ENCODE results near the gene SORD. TPM values are rescaled to one million over a fixed set of nuclear protein-coding genes. Genes with fewer than 3 reads are reported as not detected.
"Not testable (repeated sequence)": the region's sequence is repeated elsewhere in the genome, so short reads cannot be mapped to it uniquely, and the experiment has no call there.

Gene SORD
- total RNA-seq (2014; rRNA removed; shearing (Covaris generic)): 65.1 and 65.5 TPM in 2 replicates
- 75.0 and 95.0 TPM in 2 replicates for polyA plus RNA-seq (2014; cell fraction: nucleus; rRNA removed)

GRCh38 chr15:45022871-45023658 lies at the start of gene SORD:
Gene SORD, plus strand, starts transcription at chr15:45023195. Its CDS starts 89 bp downstream, at chr15:45023284.
- peak; percentile 87 for DNase-seq (ENCODE audit: extremely low read depth, low read depth)

GRCh38 chr15:44976183-44976582 lies 46.8 kb upstream of the SORD start:
- DNase-seq (ENCODE audit: extremely low read depth, low read depth): not testable (repeated sequence)

DNA sequence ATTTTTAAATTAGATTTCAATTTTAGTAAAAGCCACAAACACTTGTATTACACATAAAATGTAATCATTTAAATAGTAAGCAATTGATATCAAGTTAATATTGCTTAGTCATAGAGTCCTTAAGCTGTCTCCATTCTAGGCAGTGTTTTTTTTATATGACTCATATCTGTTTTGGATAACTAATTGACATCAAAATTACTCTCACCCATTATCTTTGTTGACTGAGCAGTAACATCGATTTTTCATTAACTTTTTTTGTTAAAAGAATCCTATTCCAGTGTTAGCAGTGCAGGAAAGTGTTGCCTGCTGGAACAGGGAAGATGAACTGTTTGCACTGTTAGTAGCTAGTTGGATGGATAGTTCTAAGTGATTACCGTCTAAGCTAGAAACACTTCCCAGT lies 45.2 kb upstream of the SORD start:
- DNase-seq (ENCODE audit: extremely low read depth, low read depth): not testable (repeated sequence)

DNA sequence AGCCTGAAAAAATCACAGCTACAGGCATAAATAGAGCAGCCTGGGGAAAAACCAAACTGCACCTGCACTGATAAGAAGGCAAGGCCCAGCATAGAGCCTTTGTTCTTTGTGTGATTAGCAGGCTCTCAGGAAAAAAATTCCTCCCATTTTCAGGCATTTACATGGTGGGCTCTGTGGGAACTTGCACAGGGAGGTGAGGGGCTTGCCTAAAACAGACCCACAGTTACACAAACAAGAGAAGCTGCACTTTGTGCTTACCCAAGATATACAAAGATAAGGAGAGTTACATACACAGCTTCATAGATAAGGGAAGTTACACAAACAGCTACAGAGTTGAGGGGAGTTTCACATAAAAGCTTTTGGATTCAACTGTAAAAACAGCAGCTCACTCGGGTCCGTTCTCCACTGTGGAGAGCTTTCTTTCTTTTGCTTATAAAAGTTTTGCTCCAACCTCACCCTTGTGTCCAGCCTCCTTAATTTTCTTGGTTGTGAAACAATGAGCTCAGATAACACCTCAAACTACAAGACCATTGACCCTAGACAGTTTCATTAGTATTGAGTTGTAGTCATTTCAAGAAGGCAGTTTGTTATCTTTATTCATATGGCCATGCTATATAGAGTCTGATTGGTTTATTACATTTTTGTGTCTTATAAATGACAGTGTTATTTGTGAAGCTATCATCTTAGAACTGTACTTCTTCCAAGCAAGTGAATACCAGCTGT lies 43.2 kb upstream of the SORD start:
- not testable (repeated sequence) for DNase-seq (ENCODE audit: extremely low read depth, low read depth)

DNA sequence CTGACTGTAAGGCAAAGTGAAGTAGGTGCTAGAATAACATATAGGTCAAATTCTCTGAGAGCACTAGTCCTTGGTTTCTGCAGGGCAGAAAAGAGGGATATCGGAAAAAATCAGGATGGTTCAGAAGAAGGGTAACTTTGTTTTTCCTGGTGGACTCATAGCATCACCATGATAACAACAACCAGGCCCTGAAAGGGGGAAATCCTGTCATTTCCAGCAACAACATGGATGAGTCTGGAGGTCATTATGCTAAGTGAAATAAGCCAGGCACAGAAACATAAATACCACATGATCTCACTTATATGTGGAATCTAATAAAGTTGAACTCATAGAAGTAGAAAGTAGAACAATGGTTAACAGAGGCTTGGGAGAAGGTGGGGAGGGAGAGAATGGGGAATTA lies 38.9 kb upstream of the SORD start:
- DNase-seq (ENCODE audit: extremely low read depth, low read depth): not testable (repeated sequence)

- not testable (repeated sequence) for DNase-seq (ENCODE audit: extremely low read depth, low read depth)
Measured at GRCh38 chr15:44986346-44987055, 36.5 kb upstream of the SORD start.

DNA sequence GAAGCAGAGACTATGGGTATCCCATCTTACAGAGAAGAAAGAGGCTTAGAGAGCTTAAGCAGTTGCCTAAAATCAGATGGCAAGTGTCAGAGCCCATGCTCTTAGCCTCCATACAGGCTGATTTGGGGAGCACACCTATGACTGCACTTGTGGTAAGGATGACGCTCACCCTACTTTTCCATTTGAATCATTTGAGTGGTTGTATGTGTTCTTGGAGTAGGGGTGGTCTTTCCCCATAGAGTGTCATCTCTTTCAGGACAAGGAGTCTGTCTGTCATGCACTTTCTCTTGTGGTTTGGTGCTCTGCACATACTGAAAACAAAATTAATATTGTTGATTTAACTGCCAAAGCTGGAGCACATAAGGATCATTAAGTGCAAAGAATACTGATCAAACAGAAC lies 35.3 kb upstream of the SORD start:
- not testable (repeated sequence) for DNase-seq (ENCODE audit: extremely low read depth, low read depth)

DNA sequence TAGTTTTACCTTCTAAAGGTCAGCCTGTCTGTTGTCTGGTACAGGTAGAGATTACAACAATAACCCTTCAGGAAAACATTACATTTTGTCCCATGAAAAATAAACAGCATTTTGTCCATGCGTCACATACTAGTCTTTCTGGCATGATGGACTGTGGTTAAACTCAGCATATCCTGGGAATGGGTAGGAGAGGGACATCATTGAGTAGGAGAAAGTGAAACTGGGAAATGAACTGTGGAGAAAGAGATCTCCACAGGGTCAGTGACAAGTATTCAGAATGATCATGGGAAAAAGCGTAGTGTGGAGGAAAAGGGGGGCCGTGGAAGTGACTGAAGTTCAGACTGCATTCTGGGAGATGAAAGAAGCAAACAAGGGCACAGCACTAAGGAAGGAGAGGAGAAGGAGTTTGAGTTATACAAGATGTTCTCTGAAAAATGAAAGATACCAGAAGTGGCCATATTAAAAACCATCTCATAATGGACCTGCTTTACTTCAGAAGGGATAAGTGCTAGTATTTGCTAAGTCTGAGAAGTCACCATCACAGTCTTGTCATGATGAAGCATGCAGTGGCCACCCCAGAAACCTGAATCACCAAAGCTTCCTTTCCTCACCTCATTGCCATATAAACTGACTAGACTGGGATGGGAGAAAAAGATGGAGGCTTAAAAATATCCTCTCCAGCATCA lies 34.7 kb upstream of the SORD start:
- not testable (repeated sequence) for DNase-seq (ENCODE audit: extremely low read depth, low read depth)

GRCh38 chr15:44988870-44989219 lies 34.1 kb upstream of the SORD start:
- DNase-seq (ENCODE audit: extremely low read depth, low read depth): not testable (repeated sequence)

DNA sequence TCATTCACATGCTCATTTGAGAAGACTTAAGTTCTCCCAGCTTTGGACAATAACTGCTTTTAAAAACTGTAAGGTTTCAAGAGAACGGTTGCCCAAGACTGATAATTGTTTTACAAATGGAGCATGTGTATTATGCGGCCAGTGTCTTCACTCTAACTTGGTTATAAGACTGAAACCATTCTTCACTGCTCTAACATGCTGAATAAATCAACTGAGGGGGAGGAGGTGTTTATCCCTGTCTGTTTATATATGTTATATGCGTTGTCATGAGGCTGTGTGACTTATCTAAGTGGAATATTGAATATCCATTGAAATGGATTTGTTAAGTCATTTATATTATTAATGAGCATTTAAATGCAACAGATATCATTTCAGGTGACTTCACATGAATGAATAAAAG lies 25.4 kb upstream of the SORD start:
- DNase-seq (ENCODE audit: extremely low read depth, low read depth): not testable (repeated sequence)

DNA sequence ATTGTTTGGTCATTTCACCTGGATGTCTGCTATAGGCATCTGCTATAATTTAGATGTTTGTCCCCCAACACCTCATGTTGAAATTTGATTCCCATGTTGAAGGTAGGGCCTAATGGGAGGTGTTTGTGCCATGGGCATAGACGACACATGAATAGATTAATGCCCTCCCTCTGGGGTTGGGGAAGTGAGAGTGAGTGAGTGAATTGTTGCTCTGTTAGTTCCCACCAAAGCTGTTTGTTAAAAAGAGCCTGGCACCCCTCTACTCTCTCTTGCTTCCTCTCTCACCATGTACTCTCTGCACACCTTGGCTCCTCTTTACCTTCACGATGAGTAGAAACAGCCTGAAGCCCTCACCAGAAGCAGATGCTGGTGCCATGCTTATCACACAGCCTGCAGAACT lies 23.9 kb upstream of the SORD start:
- DNase-seq (ENCODE audit: extremely low read depth, low read depth): no peak

DNA sequence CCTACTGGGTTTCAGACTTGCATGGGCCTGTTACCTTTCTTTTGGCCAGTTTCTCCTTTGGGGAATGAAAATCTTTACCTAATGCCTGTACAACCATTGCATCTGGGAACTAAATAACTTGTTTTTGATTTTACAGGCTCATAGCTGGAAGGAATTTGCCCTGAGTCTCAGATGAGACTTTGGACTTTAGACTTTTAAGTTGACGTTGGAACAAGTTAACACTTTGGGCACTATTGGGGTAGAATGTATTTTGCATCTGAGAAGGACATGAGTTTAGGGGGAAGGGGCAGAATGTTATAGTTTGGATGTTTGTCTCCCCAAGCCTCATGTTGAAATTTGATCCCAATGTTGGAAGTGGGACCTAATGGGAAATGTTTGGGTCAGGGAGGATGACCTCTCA lies 21.8 kb upstream of the SORD start:
- not testable (repeated sequence) for DNase-seq (ENCODE audit: extremely low read depth, low read depth)

DNA sequence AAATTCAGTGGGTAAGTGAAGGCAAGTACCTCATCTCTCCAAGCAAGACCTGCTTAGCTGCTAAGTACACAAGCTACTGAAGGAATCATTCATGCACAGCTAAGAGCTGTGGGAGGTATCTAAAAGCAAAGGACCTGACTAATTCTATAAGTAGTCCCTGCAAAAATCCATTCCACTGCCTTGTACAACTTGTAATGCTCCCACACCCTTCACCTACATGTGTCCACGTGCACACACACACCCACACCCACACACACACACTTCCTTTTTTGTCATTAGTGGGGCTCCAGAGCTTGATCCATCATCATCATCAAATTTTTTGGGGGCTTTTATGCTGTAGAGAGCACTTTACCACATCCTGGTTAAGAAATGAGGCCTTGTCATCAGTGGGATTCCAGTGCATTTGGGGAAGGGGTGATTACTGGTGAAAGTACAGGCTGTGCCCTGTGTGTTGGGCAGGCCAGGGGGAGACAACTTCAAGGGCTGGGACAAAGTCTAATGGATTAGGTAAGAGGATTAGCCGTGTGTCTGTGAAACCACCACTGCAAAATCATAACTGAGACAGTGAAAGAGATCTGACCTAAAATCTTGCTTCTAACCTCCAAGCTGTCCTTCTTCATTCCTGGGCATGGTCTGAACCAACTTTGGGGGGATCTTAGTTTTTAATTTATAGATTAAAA lies 19.1 kb upstream of the SORD start:
- DNase-seq (ENCODE audit: extremely low read depth, low read depth): not testable (repeated sequence)

GRCh38 chr15:45004590-45005175 lies 18.3 kb upstream of the SORD start:
- DNase-seq (ENCODE audit: extremely low read depth, low read depth): not testable (repeated sequence)

GRCh38 chr15:45009046-45009445 lies 13.9 kb upstream of the SORD start:
- no peak for DNase-seq (ENCODE audit: extremely low read depth, low read depth)

- DNase-seq (ENCODE audit: extremely low read depth, low read depth): not testable (repeated sequence)
Measured at GRCh38 chr15:45015114-45015513, 7.9 kb upstream of the SORD start.

- DNase-seq (ENCODE audit: extremely low read depth, low read depth): not testable (repeated sequence)
Measured at GRCh38 chr15:45020222-45020900, 2.6 kb upstream of the SORD start.

- not testable (repeated sequence) for DNase-seq (ENCODE audit: extremely low read depth, low read depth)
Measured at GRCh38 chr15:45020901-45021259, 2.1 kb upstream of the SORD start.

GRCh38 chr15:45021348-45021747 lies 1.6 kb upstream of the SORD start:
- no peak for DNase-seq (ENCODE audit: extremely low read depth, low read depth)
